IPS DF 6.9 (cell line): ENCODE measurements around the gene UCKL1.

ENCODE experiments used
- DNase-seq: peaks from one replicate; pipeline ENCODE4 v3.0.0-alpha.2; 2013; ENCODE audit warnings: low read depth, low spot score
- H3K27ac ChIP-seq: one replicate; pipeline ENCODE4 v1.5.1; 2013; ENCODE audit warnings: low read length, control low read depth
- H3K27me3 ChIP-seq: 2 replicates; pipeline ENCODE4 v1.6.1; 2013; ENCODE audit warnings: mild to moderate bottlenecking, low read length; ENCODE audit not compliant: control insufficient read depth, insufficient read depth
- H3K36me3 ChIP-seq: 2 replicates; pipeline ENCODE4 v1.6.1; 2013; ENCODE audit warnings: low read length; ENCODE audit not compliant: control insufficient read depth, insufficient read depth
- H3K4me1 ChIP-seq: 2 replicates; pipeline ENCODE4 v1.6.1; 2013; ENCODE audit warnings: low read length; ENCODE audit not compliant: control insufficient read depth, insufficient read depth
- H3K4me3 ChIP-seq: 2 replicates; pipeline ENCODE4 v1.5.1; 2013; ENCODE audit warnings: mild to moderate bottlenecking, low read length
- H3K9me3 ChIP-seq: 2 replicates; pipeline ENCODE4 v1.6.1; 2013; ENCODE audit warnings: low read length, inconsistent platforms; ENCODE audit not compliant: control insufficient read depth, insufficient read depth
- WGBS: extraction: QIAGEN DNeasy Blood & Tissue Kit; methylation state at CpG from one replicate; pipeline ENCODE4 v1.1.7; 2013; ENCODE audit warnings: mixed read lengths, missing lambda C conversion rate; ENCODE audit not compliant: insufficient read length, insufficient coverage; 5-methylcytosine and 5-hydroxymethylcytosine counted together

UCKL1 gene

DNA sequence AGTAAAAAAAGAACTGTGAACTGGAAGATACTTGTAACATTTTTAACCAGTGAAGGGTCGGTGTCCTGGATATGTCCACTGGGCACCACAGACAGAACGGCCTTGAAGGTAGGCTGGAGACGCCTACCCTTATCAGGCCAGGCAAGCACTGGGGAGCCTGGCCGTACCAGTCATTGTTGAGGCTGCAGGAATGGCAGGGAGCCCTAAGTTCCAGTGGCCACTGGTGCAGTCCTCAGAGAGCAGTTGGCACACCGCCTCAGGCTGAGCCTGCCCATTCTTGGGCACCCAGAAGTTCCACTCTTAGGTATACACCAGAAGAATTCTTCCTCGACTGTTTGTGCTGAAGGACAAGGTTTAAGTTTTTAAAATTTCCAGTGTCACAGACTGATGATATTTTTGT lies 40.7 kb downstream of the UCKL1 start:
- Histone ChIP-seq H3K36me3 (no peaks in the 10 kb centered on the region), H3K27me3 (no peaks in the 10 kb centered on the region), H3K4me1 (no peaks in the 10 kb centered on the region), H3K27ac (no peak overlapping the region), H3K9me3 (no peaks in the 10 kb centered on the region), H3K4me3 (no peak overlapping the region)
- DNase-seq = no peak
- whole genome bisulfite sequencing = no CpG with 5 or more reads among the region's 6 CpGs

DNA sequence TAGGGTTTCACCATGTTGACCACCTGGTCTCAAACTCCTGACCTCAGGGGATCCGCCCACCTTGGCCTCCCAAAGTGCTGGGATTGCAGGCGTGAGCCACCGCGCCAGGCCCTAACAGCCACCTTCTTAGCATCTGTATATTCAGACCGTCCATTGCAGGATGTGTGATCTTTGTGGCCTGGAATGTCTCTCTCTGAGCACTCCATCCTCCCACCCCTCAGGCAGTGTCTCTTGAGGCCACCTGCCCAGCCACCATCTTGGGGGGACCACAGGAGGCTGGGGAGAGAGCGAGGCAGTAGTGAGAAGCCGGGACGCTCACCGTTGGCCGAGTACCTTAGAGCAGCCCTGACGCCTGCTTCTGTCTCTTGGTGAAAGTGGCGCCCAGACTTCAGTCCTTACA lies 42.4 kb downstream of the UCKL1 start:
- Histone ChIP-seq H3K4me1 (no peaks in the 10 kb centered on the region), H3K4me3 (no peak overlapping the region), H3K9me3 (no peaks in the 10 kb centered on the region), H3K36me3 (no peaks in the 10 kb centered on the region), H3K27me3 (no peaks in the 10 kb centered on the region), H3K27ac (no peak overlapping the region)
- no CpG with 5 or more reads among the region's 12 CpGs for WGBS
- no peak for DNase-seq

DNA sequence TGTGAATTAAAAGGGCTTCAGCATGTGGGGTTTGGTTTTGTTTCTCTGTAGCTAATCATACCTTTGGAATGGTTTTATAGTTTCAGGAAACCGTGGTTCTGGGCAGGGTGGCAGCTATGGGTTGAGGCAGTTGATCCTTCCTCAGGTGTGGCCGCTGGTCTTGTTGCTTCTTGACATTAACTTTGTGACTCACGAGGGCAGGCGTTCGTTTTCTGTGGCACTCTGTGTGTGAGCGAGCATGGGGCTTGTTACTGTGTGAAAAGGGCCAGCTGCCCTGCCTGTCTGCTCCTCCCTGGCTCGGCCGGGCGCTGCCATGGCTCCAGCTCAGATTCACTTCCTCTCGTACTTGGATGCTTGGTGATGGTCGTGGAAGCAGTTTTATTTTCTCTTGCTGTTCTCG lies 45.0 kb downstream of the UCKL1 start:
- WGBS = no CpG with 5 or more reads among the region's 12 CpGs
- no peak overlapping the region for H3K27ac ChIP-seq
- no peak for DNase-seq

DNA sequence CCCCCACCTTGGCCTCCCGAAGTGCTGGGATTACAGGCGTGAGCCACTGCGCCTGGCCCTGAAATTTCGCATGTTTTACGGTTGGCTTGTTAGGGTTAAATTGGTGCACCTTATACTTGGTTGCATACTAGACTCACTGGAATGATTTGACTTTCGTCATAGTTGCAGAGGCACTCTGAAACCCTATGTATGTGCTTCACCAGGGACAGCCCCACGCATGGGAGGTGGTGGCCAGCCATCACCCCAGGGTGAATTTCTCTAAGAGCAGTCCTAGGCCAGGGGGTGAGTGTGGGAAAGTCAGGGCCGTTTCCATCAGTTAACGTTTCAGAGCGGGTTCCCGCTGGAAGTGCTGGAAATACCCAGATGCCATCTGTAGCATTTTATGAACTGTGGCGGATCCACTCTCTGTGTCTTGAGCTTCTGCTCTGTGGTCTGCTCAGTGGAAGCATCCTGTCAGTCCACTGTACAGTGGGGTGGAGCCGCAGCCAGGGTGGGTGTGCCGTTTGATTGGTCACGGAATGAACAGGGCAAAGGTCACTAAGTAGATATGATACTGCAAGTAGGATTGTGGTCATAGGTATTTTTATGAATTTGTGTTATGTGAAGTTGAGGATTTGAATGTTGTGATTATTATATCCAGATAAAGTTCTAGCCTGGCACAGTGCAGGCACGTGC lies 48.1 kb downstream of the UCKL1 start:
- no CpG with 5 or more reads among the region's 16 CpGs for WGBS
- Histone ChIP-seq H3K36me3 (no peaks in the 10 kb centered on the region), H3K27me3 (no peaks in the 10 kb centered on the region), H3K9me3 (no peaks in the 10 kb centered on the region), H3K4me1 (no peaks in the 10 kb centered on the region), H3K4me3 (no peak overlapping the region), H3K27ac (no peak overlapping the region)
- no peak for DNase-seq

More for the DNA sequence above, 45.0 kb downstream of the UCKL1 start:
- no peaks in the 10 kb centered on the region for H3K27me3 ChIP-seq
- H3K36me3 ChIP-seq = no peaks in the 10 kb centered on the region
- no peaks in the 10 kb centered on the region for H3K4me1 ChIP-seq
- H3K9me3 ChIP-seq = no peaks in the 10 kb centered on the region
- no peak overlapping the region for H3K4me3 ChIP-seq

DNA sequence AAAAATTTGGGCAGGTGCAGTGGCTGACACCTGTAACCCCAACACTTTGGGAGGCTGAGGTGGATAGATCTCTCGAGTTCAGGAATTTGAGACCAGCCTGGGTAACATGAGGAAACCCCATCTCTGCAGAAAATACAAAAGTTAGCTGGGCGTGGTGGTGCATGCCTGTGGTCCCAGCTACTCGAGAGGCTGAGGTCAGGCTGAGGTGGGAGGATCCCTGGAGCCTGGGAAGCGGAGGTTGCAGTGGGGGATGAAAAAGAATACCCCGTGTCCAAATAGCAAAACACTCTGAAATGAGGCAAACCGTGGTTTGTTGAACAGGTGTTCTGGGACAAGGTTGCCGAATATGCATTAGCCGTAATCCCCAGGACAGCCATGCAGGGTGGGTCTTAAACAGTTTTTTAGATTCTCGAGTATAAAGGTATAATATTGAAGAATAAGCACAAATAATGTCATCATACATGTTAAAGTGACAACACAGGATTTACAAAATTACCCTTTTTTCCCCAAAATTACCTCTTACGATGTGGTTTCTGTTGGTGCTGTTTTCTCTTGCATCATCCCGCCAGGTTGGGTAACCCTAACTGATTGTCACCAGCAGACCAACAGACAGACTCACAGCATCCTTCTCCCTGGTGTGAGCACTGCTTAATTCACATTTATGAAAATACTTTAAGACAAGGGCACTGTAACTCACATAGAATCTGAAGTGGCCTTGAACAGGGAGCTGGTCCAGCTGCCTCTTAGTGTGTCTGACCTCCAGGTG lies 52.2 kb downstream of the UCKL1 start:
- no peak overlapping the region for H3K4me3 ChIP-seq
- WGBS = no CpG with 5 or more reads among the region's 11 CpGs
- no peaks in the 10 kb centered on the region for H3K9me3 ChIP-seq
- no peaks in the 10 kb centered on the region for H3K4me1 ChIP-seq
- H3K27ac ChIP-seq = no peak overlapping the region
- no peak for DNase-seq
- H3K36me3 ChIP-seq = no peaks in the 10 kb centered on the region
- no peaks in the 10 kb centered on the region for H3K27me3 ChIP-seq

DNA sequence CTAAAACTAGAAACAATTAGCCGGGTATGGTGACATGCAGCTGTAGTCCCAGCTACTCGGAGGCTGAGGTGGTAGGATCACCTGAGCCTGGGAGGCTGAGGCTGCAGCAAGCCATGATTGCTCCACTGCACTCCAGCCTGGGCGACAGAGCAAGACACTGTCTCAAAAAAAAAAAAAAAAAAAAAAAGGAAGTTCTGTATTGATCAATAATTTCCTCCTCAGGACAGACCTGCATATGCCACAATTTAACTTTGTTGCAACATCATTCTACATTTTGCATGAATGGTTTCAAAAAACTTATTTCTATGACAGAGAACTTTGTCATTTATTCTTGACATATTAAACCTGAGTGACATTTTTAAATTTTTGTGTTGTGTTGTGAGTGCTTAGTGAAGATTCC lies 55.8 kb downstream of the UCKL1 start:
- Histone ChIP-seq H3K27me3 (no peaks in the 10 kb centered on the region), H3K4me3 (no peak overlapping the region), H3K36me3 (no peaks in the 10 kb centered on the region), H3K4me1 (no peaks in the 10 kb centered on the region; the same call in 1 of the 2 replicates), H3K27ac (no peak overlapping the region), H3K9me3 (no peaks in the 10 kb centered on the region)
- no CpG with 5 or more reads among the region's 3 CpGs for WGBS
- DNase-seq = no peak

DNA sequence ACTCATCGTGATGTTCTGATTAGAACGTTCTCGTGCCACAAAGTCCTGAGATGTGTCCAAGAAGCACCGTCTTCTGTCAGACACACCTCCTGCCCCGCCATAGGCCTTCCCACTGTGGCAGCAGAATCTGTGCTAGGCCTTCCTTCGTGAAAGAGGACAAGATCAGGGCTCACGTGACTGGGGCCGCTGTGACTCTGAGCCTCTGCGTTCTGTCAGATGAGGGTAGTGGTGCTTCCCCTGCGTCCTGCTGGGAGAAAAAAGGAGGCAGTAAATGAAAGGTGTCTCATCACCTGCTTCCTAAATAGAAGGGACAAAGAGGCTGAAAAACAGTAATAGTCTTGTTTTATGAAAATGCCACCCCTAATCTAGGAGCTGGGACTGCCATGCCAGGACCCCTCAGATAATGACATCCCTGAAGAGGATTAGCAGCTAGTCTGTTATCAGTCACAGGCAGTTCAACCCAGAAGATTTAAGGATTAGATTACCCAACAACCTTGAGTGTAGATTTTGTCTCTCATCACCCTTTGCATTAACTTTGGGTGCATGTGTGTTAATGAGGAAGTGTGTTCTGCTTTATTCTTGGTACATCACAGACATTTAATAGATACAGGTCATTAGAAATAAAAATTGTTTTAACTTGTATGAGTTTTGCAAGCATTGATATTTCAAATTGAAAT lies 57.2 kb downstream of the UCKL1 start:
- no peaks in the 10 kb centered on the region for H3K9me3 ChIP-seq
- DNase-seq = no peak
- H3K27ac ChIP-seq = no peak overlapping the region
- no peaks in the 10 kb centered on the region for H3K36me3 ChIP-seq
- no peak overlapping the region for H3K4me3 ChIP-seq
- peaks cover under 1% of the 10 kb centered on the region for H3K4me1 ChIP-seq
- WGBS = no CpG with 5 or more reads among the region's 10 CpGs
- H3K27me3 ChIP-seq = no peaks in the 10 kb centered on the region

DNA sequence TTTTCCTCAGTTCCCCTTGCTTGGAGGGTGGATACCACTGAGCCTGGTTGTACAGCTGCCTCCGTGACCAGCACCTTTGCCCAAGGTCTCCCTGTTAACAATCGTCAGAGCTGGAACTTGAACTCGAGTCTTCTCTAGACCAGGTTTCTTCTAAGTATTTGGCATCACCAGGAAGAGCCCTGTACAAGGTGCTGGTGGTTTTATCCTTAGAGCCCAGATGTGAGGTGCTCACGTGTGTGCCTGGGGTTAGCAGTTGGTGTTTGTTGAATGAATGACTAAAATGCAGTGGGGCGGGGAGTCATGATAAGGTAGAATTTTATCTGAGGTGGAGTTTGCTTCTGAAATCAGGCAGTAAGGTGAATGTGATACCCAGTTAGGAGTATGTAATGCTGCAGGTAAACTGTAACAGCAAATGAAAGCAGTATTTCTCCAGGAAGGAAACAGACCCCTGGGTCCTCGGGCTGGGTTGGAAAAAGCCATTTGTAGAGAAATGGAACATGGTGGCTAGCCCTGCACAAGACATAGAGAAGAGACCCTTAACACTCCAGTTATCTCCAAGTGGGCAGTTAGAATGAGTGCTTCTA lies 58.1 kb downstream of the UCKL1 start:
- DNase-seq = no peak
- Histone ChIP-seq H3K4me3 (no peak overlapping the region), H3K27me3 (no peaks in the 10 kb centered on the region), H3K9me3 (no peaks in the 10 kb centered on the region), H3K4me1 (peaks cover 1% of the 10 kb centered on the region), H3K36me3 (no peaks in the 10 kb centered on the region), H3K27ac (no peak overlapping the region)
- no CpG with 5 or more reads among the region's 6 CpGs for WGBS

DNA sequence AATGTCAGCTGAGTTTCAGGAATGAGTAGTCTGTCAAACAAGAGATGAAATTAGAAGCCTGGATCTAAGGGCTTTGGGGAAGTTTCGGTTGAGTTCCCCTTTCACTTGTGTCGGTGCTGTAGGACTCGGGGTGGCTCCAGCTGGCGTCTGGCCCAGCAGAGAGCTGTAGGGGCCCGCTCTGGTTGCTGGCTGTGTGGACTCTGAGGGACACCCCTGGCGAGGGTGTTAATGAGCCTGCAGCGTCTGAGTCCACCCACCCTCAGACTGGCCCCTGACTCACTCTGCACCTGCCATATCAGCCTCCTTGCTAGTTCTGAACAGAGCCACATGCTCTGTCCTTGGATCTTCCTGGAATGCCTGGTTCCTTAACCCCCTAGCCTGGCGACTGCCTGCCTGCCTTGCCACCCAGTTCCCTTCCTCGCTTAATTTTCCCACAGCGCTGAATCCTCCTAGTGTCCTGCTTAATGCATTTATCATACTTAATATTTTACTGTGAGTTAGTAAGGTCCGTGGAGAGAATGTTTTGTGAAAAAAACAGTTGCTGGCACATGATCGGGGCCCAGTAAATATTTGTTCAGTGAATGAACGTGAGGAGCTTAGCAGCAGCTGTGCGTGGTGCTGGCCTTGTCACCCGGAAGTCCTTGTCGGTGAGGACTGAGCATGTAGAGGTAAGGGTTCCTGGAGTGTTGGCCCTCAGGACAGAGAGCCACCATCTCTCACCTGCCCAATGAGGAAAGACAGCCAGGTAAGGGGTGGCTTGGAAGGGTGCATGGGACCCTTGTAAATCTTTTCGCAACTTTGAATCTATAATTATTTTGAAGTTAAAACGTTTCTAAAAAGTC lies 59.7 kb downstream of the UCKL1 start:
- peaks cover 1% of the 10 kb centered on the region for H3K4me1 ChIP-seq
- no peak for DNase-seq
- H3K9me3 ChIP-seq = no peaks in the 10 kb centered on the region
- H3K27me3 ChIP-seq = no peaks in the 10 kb centered on the region
- H3K4me3 ChIP-seq = no peak overlapping the region
- H3K27ac ChIP-seq = no peak overlapping the region
- no CpG with 5 or more reads among the region's 18 CpGs for WGBS
- no peaks in the 10 kb centered on the region for H3K36me3 ChIP-seq

DNA sequence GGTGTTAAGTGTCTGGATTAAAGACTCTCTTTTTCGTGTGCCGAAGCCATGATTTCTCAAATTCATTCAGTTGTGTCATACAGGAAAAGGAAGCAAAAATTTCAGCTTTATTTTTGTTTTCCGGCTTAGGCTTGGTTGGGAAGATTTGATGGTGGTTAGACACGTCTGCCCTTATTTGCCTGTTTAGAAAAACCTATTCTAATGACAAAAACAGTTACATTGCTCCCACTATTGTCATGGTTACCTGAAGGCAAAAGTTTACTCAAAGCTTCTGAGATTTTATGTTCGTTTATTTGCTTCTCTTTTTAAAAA lies 60.3 kb downstream of the UCKL1 start:
- Histone ChIP-seq H3K4me3 (peak overlapping the region; percentile 17; the same call in 1 of the 2 replicates), H3K9me3 (no peaks in the 10 kb centered on the region), H3K27ac (no peak overlapping the region), H3K36me3 (no peaks in the 10 kb centered on the region; the same call in 1 of the 2 replicates), H3K27me3 (no peaks in the 10 kb centered on the region), H3K4me1 (peaks cover 1% of the 10 kb centered on the region)
- no peak for DNase-seq
- no CpG with 5 or more reads among the region's 5 CpGs for WGBS
